Colonic mucosa (tissue), 4 donors: ENCODE data around the gene PSME2. TPM values are rescaled to one million over a fixed set of nuclear protein-coding genes. Genes with fewer than 3 reads are reported as not detected.

Source experiments
- DNase-seq: peaks from one replicate; pipeline ENCODE4 v3.0.0-alpha.2; 2020
- H3K27ac ChIP-seq: fragments of 200-600 bp; one replicate; pipeline ENCODE4 v1.8.0; 2021
- H3K27me3 ChIP-seq: fragments of 200-600 bp; one replicate; pipeline ENCODE4 v1.8.0; 2021
- H3K36me3 ChIP-seq: fragments of 200-600 bp; one replicate; pipeline ENCODE4 v1.8.0; 2021
- H3K4me1 ChIP-seq: fragments of 200-600 bp; one replicate; pipeline ENCODE4 v1.8.0; 2021; ENCODE audit warnings: mild to moderate bottlenecking
- H3K4me3 ChIP-seq: fragments of 200-600 bp; one replicate; pipeline ENCODE4 v1.8.0; 2021
- H3K9ac ChIP-seq, 2 donors: one replicate each; pipeline ENCODE4 v1.7.0; 2013; ENCODE audit warnings: control low read depth in 2 of 2, low read depth in 2 of 2, low read length in 2 of 2
- H3K9me3 ChIP-seq: fragments of 200-600 bp; one replicate; pipeline ENCODE4 v1.8.0; 2021
- CTCF ChIP-seq: fragments of 200-600 bp; IDR thresholded peaks from one replicate; pipeline ENCODE4 v1.8.0; 2022; ENCODE audit warnings: antibody characterized with exemption, mild to moderate bottlenecking
- intact Hi-C: fragments of 100-400 bp; cut with DNase I; formaldehyde crosslinking; loops from one replicate; pipeline ENCODE4 v1.14.1; 2022
- total RNA-seq, 2 donors: library from RNA; stranded (reverse); fragmentation: NEBNext Ultra II Directional in 1 of 2; extraction: Animal tissue kit (Norgen Biotek cat#: 25700) in 1 of 2; gene quantifications; one replicate each; pipeline ENCODE4 v1.2.1, GENCODE V29; 2021
- donor health status: healthy.
- donor health status: DM: no; HTN: no; CAD: no.
- donor health status: DM: no; HTN: no; CAD: no.

PSME2 gene
- total RNA-seq, 2 donors from 2014 or later: 151 to 320 TPM

- H3K4me1 ChIP-seq: peaks cover 3% of the 10 kb centered on the region
- H3K9ac ChIP-seq: no peak overlapping the region
- H3K27me3 ChIP-seq: no peaks in the 10 kb centered on the region
- no peak overlapping the region for H3K27ac ChIP-seq
- peaks cover 10% of the 10 kb centered on the region for H3K36me3 ChIP-seq
- DNase-seq: no peak
- no peak overlapping the region for H3K4me3 ChIP-seq
- H3K9me3 ChIP-seq: no peaks in the 10 kb centered on the region
- TF ChIP-seq CTCF: no peak
- intact Hi-C loops: no loop called here
Measured at GRCh38 chr14:24100197-24100981, 46.0 kb downstream of the PSME2 start.

- intact Hi-C loops: no loop called here
- H3K4me3 ChIP-seq: no peak overlapping the region
- peaks cover 10% of the 10 kb centered on the region for H3K36me3 ChIP-seq
- H3K9me3 ChIP-seq: no peaks in the 10 kb centered on the region
- H3K27me3 ChIP-seq: no peaks in the 10 kb centered on the region
- H3K27ac ChIP-seq: no peak overlapping the region
- no peak overlapping the region for H3K9ac ChIP-seq
- no peak for TF ChIP-seq CTCF
- peaks cover 3% of the 10 kb centered on the region for H3K4me1 ChIP-seq
- DNase-seq: no peak
Measured at GRCh38 chr14:24098927-24099813, 47.2 kb downstream of the PSME2 start.

GRCh38 chr14:24098229-24098926, 48.0 kb downstream of the PSME2 start:
- Histone ChIP-seq H3K9ac (no peak overlapping the region), H3K4me1 (peaks cover 6% of the 10 kb centered on the region), H3K27me3 (no peaks in the 10 kb centered on the region), H3K4me3 (no peak overlapping the region), H3K27ac (no peak overlapping the region), H3K36me3 (peaks cover 10% of the 10 kb centered on the region), H3K9me3 (no peaks in the 10 kb centered on the region)
- intact Hi-C loops: no loop called here
- TF ChIP-seq CTCF: no peak
- DNase-seq: no peak

- no peaks in the 10 kb centered on the region for H3K27me3 ChIP-seq
- H3K4me3 ChIP-seq: no peak overlapping the region
- no peaks in the 10 kb centered on the region for H3K9me3 ChIP-seq
- no peak for TF ChIP-seq CTCF
- peaks cover 10% of the 10 kb centered on the region for H3K36me3 ChIP-seq
- H3K9ac ChIP-seq: no peak overlapping the region
- intact Hi-C loops: no loop called here
- peaks cover 8% of the 10 kb centered on the region for H3K4me1 ChIP-seq
- no peak for DNase-seq
- H3K27ac ChIP-seq: no peak overlapping the region
Measured at GRCh38 chr14:24096545-24097181, 49.7 kb downstream of the PSME2 start.
